Transverse colon (tissue), 4 donors: ENCODE results near the gene ACP2.

Experiments used
- EP300 ChIP-seq: sonication (generic); formaldehyde crosslinking; IDR thresholded peaks from one replicate; pipeline ENCODE4 v1.6.1; 2017; ENCODE audit warnings: antibody characterized with exemption, low read depth
- POLR2A ChIP-seq: fragments of 450-650 bp; IDR thresholded peaks from one replicate; pipeline ENCODE4 v1.6.1; 2016; ENCODE audit warnings: antibody characterized with exemption, mild to moderate bottlenecking, moderate library complexity
- POLR2AphosphoS5 ChIP-seq, 3 donors: sonication (generic); formaldehyde crosslinking; IDR thresholded peaks; one replicate each; pipeline ENCODE4 v1.6.1; 2016; ENCODE audit warnings: antibody characterized with exemption in 3 of 3
- TF ChIP-seq, protein P1 (sequence below), 5 experiments: fragments of 200-600 bp in 3 of 5; fragments of 450-650 bp in 2 of 5; sonication (generic) in 3 of 5; IDR thresholded peaks; 1 replicate in 2 of 5; 2 replicates in 3 of 5; pipeline ENCODE4 v1.5.1; 2016 to 2017; ENCODE audit warnings: antibody characterized with exemption in 5 of 5, inconsistent platforms in 3 of 5, mild to moderate bottlenecking in 2 of 5, moderate library complexity in 1 of 5

DNA sequence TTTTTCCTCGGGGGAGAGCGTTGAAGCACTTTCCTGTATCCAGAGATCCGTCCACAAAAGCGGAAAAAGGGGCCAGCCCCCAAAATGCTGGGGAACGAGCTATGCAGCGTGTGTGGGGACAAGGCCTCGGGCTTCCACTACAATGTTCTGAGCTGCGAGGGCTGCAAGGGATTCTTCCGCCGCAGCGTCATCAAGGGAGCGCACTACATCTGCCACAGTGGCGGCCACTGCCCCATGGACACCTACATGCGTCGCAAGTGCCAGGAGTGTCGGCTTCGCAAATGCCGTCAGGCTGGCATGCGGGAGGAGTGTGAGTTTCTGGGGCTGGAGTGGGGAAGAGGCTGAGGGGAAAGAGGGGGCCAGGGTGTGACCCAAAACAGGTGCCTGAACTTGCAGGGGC is 11.8 kb upstream of the ACP2 start:
- TF ChIP-seq POLR2A: no peak
- TF ChIP-seq, protein P1, sequence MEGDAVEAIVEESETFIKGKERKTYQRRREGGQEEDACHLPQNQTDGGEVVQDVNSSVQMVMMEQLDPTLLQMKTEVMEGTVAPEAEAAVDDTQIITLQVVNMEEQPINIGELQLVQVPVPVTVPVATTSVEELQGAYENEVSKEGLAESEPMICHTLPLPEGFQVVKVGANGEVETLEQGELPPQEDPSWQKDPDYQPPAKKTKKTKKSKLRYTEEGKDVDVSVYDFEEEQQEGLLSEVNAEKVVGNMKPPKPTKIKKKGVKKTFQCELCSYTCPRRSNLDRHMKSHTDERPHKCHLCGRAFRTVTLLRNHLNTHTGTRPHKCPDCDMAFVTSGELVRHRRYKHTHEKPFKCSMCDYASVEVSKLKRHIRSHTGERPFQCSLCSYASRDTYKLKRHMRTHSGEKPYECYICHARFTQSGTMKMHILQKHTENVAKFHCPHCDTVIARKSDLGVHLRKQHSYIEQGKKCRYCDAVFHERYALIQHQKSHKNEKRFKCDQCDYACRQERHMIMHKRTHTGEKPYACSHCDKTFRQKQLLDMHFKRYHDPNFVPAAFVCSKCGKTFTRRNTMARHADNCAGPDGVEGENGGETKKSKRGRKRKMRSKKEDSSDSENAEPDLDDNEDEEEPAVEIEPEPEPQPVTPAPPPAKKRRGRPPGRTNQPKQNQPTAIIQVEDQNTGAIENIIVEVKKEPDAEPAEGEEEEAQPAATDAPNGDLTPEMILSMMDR (IDR thresholded peaks at IDR 0.05): no peak
- TF ChIP-seq POLR2AphosphoS5 (IDR thresholded peaks at IDR 0.05): no peak
- TF ChIP-seq EP300: no peak
